Measurements from ENCODE around the gene RNFT2.
"Not testable (repeated sequence)": the region's sequence is repeated elsewhere in the genome, so short reads cannot be mapped to it uniquely, and the experiment has no call there.

DNA sequence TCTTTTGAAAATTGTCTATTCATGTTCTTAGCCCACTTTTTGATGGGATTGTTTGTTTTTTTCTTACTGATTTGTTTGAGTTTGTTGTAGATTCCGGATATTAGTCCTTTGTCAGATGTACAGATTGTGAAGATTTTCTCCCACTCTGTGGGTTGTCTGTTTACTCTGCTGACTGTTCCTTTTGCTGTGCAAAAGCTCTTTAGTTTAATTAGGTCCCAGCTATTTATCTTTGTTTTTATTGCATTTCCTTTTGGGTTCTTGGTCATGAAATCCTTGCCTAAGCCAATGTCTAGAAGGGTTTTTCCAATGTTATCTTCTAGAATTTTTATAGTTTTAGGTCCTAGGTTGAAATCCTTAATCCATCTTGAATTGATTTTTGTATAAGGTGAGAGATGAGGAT is 16.7 kb downstream of the RNFT2 start:
- TF ChIP-seq, protein P1, sequence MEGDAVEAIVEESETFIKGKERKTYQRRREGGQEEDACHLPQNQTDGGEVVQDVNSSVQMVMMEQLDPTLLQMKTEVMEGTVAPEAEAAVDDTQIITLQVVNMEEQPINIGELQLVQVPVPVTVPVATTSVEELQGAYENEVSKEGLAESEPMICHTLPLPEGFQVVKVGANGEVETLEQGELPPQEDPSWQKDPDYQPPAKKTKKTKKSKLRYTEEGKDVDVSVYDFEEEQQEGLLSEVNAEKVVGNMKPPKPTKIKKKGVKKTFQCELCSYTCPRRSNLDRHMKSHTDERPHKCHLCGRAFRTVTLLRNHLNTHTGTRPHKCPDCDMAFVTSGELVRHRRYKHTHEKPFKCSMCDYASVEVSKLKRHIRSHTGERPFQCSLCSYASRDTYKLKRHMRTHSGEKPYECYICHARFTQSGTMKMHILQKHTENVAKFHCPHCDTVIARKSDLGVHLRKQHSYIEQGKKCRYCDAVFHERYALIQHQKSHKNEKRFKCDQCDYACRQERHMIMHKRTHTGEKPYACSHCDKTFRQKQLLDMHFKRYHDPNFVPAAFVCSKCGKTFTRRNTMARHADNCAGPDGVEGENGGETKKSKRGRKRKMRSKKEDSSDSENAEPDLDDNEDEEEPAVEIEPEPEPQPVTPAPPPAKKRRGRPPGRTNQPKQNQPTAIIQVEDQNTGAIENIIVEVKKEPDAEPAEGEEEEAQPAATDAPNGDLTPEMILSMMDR (conservative IDR thresholded peaks at IDR 0.05 in 1 of 2, IDR thresholded peaks at IDR 0.05 in 1 of 2; ENCODE audit: extremely low read depth in 1 of 2, insufficient read depth in 1 of 2, low read depth in 1 of 2, low read length in 2 of 2): not testable (repeated sequence)
- TF ChIP-seq EZH2 (IDR thresholded peaks at IDR 0.05; ENCODE audit: borderline replicate concordance, low read length): not testable (repeated sequence)
